Hepatocyte (in vitro differentiated cells): ENCODE data around the gene FGF12. TPM values are rescaled to one million over a fixed set of nuclear protein-coding genes. Genes with fewer than 3 reads are reported as not detected.

Source experiments
- DNase-seq: peaks from one replicate; pipeline ENCODE4 v3.0.0-alpha.2; 2016; ENCODE audit warnings: low spot score
- H2AFZ ChIP-seq: fragments of 200-600 bp; sonication (generic); 2 replicates; pipeline ENCODE4 v1.6.0; 2016; ENCODE audit warnings: antibody characterized with exemption, mild to moderate bottlenecking
- H3K27ac ChIP-seq: fragments of 200-600 bp; sonication (generic); 2 replicates; pipeline ENCODE4 v1.5.1; 2016; ENCODE audit warnings: mild to moderate bottlenecking
- H3K27me3 ChIP-seq: fragments of 200-600 bp; sonication (generic); 2 replicates; pipeline ENCODE4 v1.6.1; 2016
- H3K36me3 ChIP-seq: fragments of 200-600 bp; sonication (generic); replicated peaks from 2 replicates; pipeline ENCODE4 v1.5.1; 2016; ENCODE audit warnings: low read depth; ENCODE audit not compliant: insufficient read depth
- H3K4me1 ChIP-seq: fragments of 200-600 bp; sonication (generic); 2 replicates; pipeline ENCODE4 v1.5.1; 2016; ENCODE audit warnings: mild to moderate bottlenecking, moderate library complexity; ENCODE audit not compliant: insufficient read depth
- H3K4me2 ChIP-seq: fragments of 200-600 bp; sonication (generic); 2 replicates; pipeline ENCODE4 v1.6.0; 2016
- H3K4me3 ChIP-seq: fragments of 200-600 bp; sonication (generic); 2 replicates; pipeline ENCODE4 v1.5.1; 2016; ENCODE audit warnings: mild to moderate bottlenecking
- H3K79me2 ChIP-seq: fragments of 200-600 bp; sonication (generic); 2 replicates; pipeline ENCODE4 v1.6.0; 2017; ENCODE audit warnings: mild to moderate bottlenecking
- H3K9me2 ChIP-seq: fragments of 200-600 bp; sonication (generic); replicated peaks from 2 replicates; pipeline ENCODE4 v1.6.0; 2017; ENCODE audit warnings: mild to moderate bottlenecking; ENCODE audit not compliant: insufficient read depth
- H3K9me3 ChIP-seq: fragments of 200-600 bp; sonication (generic); 2 replicates; pipeline ENCODE4 v1.5.1; 2016; ENCODE audit warnings: low read depth, mild to moderate bottlenecking
- H4K20me1 ChIP-seq: fragments of 200-600 bp; sonication (generic); 2 replicates; pipeline ENCODE4 v1.6.0; 2016; ENCODE audit warnings: mild to moderate bottlenecking; ENCODE audit not compliant: insufficient read depth, poor library complexity, severe bottlenecking
- CTCF ChIP-seq: fragments of 200-600 bp; sonication (generic); IDR thresholded peaks from 2 replicates; pipeline ENCODE4 v1.5.1; 2016; ENCODE audit warnings: antibody characterized with exemption, mild to moderate bottlenecking; ENCODE audit not compliant: poor library complexity
- EZH2 ChIP-seq: fragments of 200-600 bp; sonication (generic); IDR thresholded peaks from 2 replicates; pipeline ENCODE4 v1.6.1; 2016; ENCODE audit warnings: antibody characterized with exemption, mild to moderate bottlenecking, borderline replicate concordance
- EZH2phosphoT487 ChIP-seq: fragments of 200-600 bp; sonication (generic); IDR thresholded peaks from one replicate; pipeline ENCODE4 v1.6.1; 2018; ENCODE audit warnings: antibody characterized with exemption, mild to moderate bottlenecking, low read depth, moderate library complexity; ENCODE audit not compliant: unreplicated experiment, severe bottlenecking
- WGBS: methylation state at CpG from one replicate; pipeline ENCODE4 v1.1.6; 2016; ENCODE audit warnings: low lambda C conversion rate; ENCODE audit errors: missing lambda C conversion rate; 5-methylcytosine and 5-hydroxymethylcytosine counted together
- polyA plus RNA-seq: library from polyadenylated mRNA; unstranded; fragments of >200 nt; fragmentation: Nextera tagmentation; extraction: Ambion mirVana; gene quantifications from 2 replicates; pipeline ENCODE4 v1.2.1, GENCODE V29; 2016
- total RNA-seq: library from RNA; depleted of rRNA; stranded (reverse); fragments of >200 nt; gene quantifications from 2 replicates; pipeline ENCODE4 v1.2.3, GENCODE V29; 2014

FGF12 gene
- total and polyA plus RNA-seq, 2 experiments from 2014 or later, result 2.1 TPM

DNA sequence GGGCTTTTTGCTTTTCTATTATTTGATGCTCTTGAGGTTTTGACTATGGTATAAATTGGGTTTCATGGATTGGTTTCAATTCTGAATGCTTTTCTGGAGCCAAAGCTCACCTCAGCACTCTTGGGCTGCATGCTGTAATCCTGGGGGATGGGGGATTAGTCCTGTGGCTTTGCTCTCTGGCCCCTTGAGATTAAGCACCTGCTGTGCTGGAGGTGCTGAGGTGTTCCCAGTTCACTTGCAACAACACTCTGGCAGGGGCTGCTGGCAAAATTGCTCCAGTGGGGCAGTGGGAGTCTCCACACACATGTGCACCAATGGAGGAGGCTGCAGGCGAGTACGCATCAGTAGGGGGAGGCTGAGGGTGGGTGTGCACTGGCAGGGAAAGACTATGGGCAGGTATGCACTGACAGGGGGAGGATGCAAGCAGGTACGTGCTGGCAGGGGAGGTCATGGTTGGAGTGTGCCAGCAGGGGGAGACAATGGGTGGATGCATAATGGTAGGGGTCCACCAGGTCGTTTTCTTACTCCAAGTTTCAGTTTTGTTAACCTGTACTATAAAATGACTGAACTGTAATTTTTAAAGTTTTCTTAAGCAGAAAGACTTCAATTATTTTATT lies 489.2 kb downstream of the FGF12 start:
- no peak overlapping the region for H3K27ac ChIP-seq
- no peak for DNase-seq
- 64% methylated on average over 4 of the region's 4 CpGs for WGBS
- H2AFZ ChIP-seq, result no peak overlapping the region
- no peak overlapping the region for H3K4me2 ChIP-seq
- no peaks in the 10 kb centered on the region for H3K36me3 ChIP-seq
- TF ChIP-seq EZH2phosphoT487 (no peak), EZH2 (no peak), CTCF (no peak)
- H3K4me1 ChIP-seq, result no peaks in the 10 kb centered on the region
- no peaks in the 10 kb centered on the region for H3K79me2 ChIP-seq
- H3K4me3 ChIP-seq, result no peak overlapping the region
- no peaks in the 10 kb centered on the region for H4K20me1 ChIP-seq
- H3K27me3 ChIP-seq, result no peaks in the 10 kb centered on the region
- no peaks in the 10 kb centered on the region for H3K9me3 ChIP-seq
- H3K9me2 ChIP-seq, result no peaks in the 10 kb centered on the region

DNA sequence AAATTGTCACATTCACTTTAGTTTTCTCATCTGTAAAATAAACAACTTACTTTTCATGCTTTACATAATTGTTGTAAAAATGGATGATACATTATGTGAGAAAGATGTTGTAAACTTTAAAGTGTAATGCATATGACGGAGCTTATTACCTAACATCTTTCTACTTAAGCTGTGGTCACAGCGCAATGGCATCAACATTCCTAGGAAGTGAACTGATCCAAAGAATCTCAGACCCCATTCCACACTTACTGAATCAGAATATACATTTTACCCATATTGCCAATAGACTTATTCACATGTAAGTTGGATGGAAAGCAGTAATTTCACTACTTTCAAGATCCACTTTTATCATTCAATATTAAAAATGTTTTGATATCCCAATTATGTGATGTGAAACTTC lies 497.5 kb downstream of the FGF12 start:
- H3K9me2 ChIP-seq, result no peaks in the 10 kb centered on the region
- H4K20me1 ChIP-seq, result no peaks in the 10 kb centered on the region
- no peaks in the 10 kb centered on the region for H3K27me3 ChIP-seq
- no peaks in the 10 kb centered on the region for H3K36me3 ChIP-seq
- no peak for DNase-seq
- H3K9me3 ChIP-seq, result no peaks in the 10 kb centered on the region
- H2AFZ ChIP-seq, result no peak overlapping the region
- no peak overlapping the region for H3K4me3 ChIP-seq
- TF ChIP-seq EZH2phosphoT487 (no peak), EZH2 (no peak), CTCF (no peak)
- no peak overlapping the region for H3K27ac ChIP-seq
- WGBS, result 82% methylated on average over 2 of the region's 2 CpGs
- H3K79me2 ChIP-seq, result no peaks in the 10 kb centered on the region
- H3K4me2 ChIP-seq, result no peak overlapping the region
- no peaks in the 10 kb centered on the region for H3K4me1 ChIP-seq

DNA sequence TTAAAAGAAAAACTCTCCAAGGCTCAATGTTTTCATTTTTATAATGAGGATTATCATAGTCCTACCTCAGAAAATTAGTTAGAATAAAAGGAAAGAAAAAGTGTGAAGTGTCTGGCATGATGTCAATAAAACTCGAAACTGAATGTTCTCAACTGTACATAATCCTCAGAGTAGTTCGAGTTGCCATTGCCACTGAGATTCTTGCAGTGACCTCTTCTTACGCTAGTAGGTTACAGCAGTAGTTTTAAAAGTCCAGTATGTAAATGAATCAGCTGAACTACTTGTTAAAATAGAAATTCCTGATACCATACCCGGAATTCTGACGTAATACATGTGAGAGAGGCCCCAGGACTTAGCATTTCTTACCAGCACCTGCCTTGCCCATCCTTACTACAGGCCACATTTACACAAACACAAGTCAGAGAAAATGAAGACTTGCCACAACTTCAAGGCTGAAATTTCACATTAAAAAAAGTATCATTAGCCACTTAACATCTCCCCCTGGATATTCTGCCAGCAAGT lies 502.6 kb downstream of the FGF12 start:
- no peak for DNase-seq
- no peak overlapping the region for H3K4me3 ChIP-seq
- H2AFZ ChIP-seq, result no peak overlapping the region
- no peaks in the 10 kb centered on the region for H3K9me3 ChIP-seq
- no peaks in the 10 kb centered on the region for H3K27me3 ChIP-seq
- TF ChIP-seq EZH2phosphoT487, result no peak
- no peak for TF ChIP-seq EZH2
- TF ChIP-seq CTCF, result no peak
- H3K4me1 ChIP-seq, result no peaks in the 10 kb centered on the region
- H3K79me2 ChIP-seq, result no peaks in the 10 kb centered on the region
- no peak overlapping the region for H3K27ac ChIP-seq
- H3K9me2 ChIP-seq, result no peaks in the 10 kb centered on the region
- H3K36me3 ChIP-seq, result no peaks in the 10 kb centered on the region
- no peak overlapping the region for H3K4me2 ChIP-seq
- no peaks in the 10 kb centered on the region for H4K20me1 ChIP-seq
- WGBS, result 77% methylated on average over 5 of the region's 5 CpGs
